Heart left ventricle (tissue), 16 donors: ENCODE measurements around the gene ADAM33. TPM values are rescaled to one million over a fixed set of nuclear protein-coding genes. Genes with fewer than 3 reads are reported as not detected.
A peak's percentile ranks its signal among the peaks of the same experiment; 100 is the strongest.

Experiments used
- ATAC-seq, 4 donors: fragments of 200-7000 bp; cut with Tn5 transposase; one replicate each; pipeline ENCODE4 v1.9.1; 2020 to 2022; ENCODE audit warnings: moderate library complexity in 4 of 4, mild to moderate bottlenecking in 3 of 4, moderate number of reproducible peaks in 1 of 4
- DNase-seq, 5 donors: peaks; one replicate each; pipeline ENCODE4 v3.0.0-alpha.2; 2020
- H3K27ac ChIP-seq, 12 donors: fragments of 200-600 bp; sonication (generic) in 4 of 12; one replicate each; pipeline versions ENCODE4 v1.5.0 to v1.8.0; 2016 to 2022; ENCODE audit warnings: mild to moderate bottlenecking in 2 of 12
- H3K27me3 ChIP-seq, 9 donors: fragments of 200-600 bp; sonication (generic) in 2 of 9; one replicate each; pipeline versions ENCODE4 v1.5.1 to v1.8.0; 2016 to 2022; ENCODE audit warnings: mild to moderate bottlenecking in 3 of 9
- H3K36me3 ChIP-seq, 9 donors: fragments of 200-600 bp; sonication (generic) in 2 of 9; one replicate each; pipeline versions ENCODE4 v1.5.0 to v1.8.0; 2018 to 2022; ENCODE audit warnings: mild to moderate bottlenecking in 2 of 9
- H3K4me1 ChIP-seq, 12 donors: fragments of 200-600 bp; sonication (generic) in 4 of 12; one replicate each; pipeline versions ENCODE4 v1.5.0 to v1.8.0; 2016 to 2022; ENCODE audit warnings: mild to moderate bottlenecking in 3 of 12
- H3K4me3 ChIP-seq, 12 donors: fragments of 200-600 bp; sonication (generic) in 4 of 12; one replicate each; pipeline versions ENCODE4 v1.5.0 to v1.8.0; 2017 to 2022; ENCODE audit warnings: mild to moderate bottlenecking in 9 of 12, moderate library complexity in 4 of 12
- H3K9me3 ChIP-seq, 12 donors: fragments of 200-600 bp; sonication (generic) in 4 of 12; one replicate each; pipeline versions ENCODE4 v1.5.0 to v1.8.0; 2016 to 2022; ENCODE audit warnings: mild to moderate bottlenecking in 1 of 12
- POLR2A ChIP-seq, 2 donors: fragments of 450-650 bp; IDR thresholded peaks; one replicate each; pipeline ENCODE4 v1.6.1; 2017; ENCODE audit warnings: antibody characterized with exemption in 2 of 2, mild to moderate bottlenecking in 2 of 2, moderate library complexity in 2 of 2
- WGBS, 4 donors: extraction: QIAGEN DNeasy Blood & Tissue Kit in 2 of 4; methylation state at CpG; one replicate each; pipeline versions ENCODE4 v1.1.5 to v1.1.7; 2013 to 2018; 5-methylcytosine and 5-hydroxymethylcytosine counted together
- intact Hi-C, 10 donors: fragments of 100-400 bp; cut with DNase I; formaldehyde crosslinking; loops; one replicate each; pipeline versions ENCODE4 v1.11.1 to v1.14.2; 2022
- polyA plus RNA-seq, 2 donors: library from polyadenylated mRNA; stranded (reverse); fragments of 200-250 nt; gene quantifications; one replicate each; pipeline ENCODE4 v1.2.3, GENCODE V29; 2013
- total RNA-seq, 9 donors: library from RNA; depleted of rRNA in 2 of 9; stranded (reverse); fragments of >200 nt in 2 of 9; fragmentation: NEBNext Ultra II Directional in 3 of 9; extraction: Animal tissue kit (Norgen Biotek cat#: 25700) in 3 of 9; gene quantifications; one replicate each; pipeline versions ENCODE4 v1.1.0 to v1.2.4, GENCODE V29; 2016 to 2023
- TF ChIP-seq, protein P1 (sequence below), 12 donors: fragments of 200-600 bp; sonication (generic) in 4 of 12; IDR thresholded peaks; one replicate each; pipeline versions ENCODE4 v1.5.0 to v1.8.0; 2018 to 2022; ENCODE audit warnings: antibody characterized with exemption in 12 of 12, mild to moderate bottlenecking in 5 of 12
- donor health status: ischemic (EF 13 %, LVEDD 7.1; RV severe dilation, severe dysfunction).
- donor health status: healthy with polysubstance abuse.
- donor health status: DM: no; HTN: yes; CAD: no.
- donor health status: DM: no; HTN: no; CAD: no.
- donor health status: ischemic (EF 25% LVEDD 6.9; RV normal size, moderate dysfunction).
- donor health status: ischemic (EF 25% LVEDD 5.7; RV mildly dilated, moderate dysfunction).
- donor health status: healthy.
- donor health status: DM: yes; HTN: yes; CAD: no.
- donor health status: ischemic (EF 35%, LVEDD 5.7; RV mildly dilated, moderate dysfunction).
- donor health status: nonischemic (EF 11% LVEDD 7.7; RV severe dilation, severe dysfunction).
- donor health status: DM: yes; HTN: yes; CAD: no.
- donor health status: PGD.
- donor health status: ischemic (EF 29% LVEDD 5.4; RV normal size, mild dysfunction).
- donor health status: nonischemic (EF 23%, LVEDD 6.1; RV moderate dilation, normal function).

Gene ADAM33
- total and polyA plus RNA-seq, 11 donors, result 2.3 to 21.2 (median 3.5) TPM

GRCh38 chr20:3663031-3663701 lies 18.6 kb downstream of the ADAM33 start, which contains the start of gene GFRA4:
Gene GFRA4 (minus strand): TSS chr20:3663399. CDS start chr20:3663399, 0 bp downstream.
- no peak within 1 kb of the TSS for H3K4me3 ChIP-seq
- 63 to 69% (median 65%) methylated on average over 15 to 19 of the region's 19 CpGs for WGBS, 4 donors
- H3K9me3 ChIP-seq, result no peaks in the 10 kb centered on the region
- no peak within 1 kb of the TSS for H3K27ac ChIP-seq
- H3K27me3 ChIP-seq, result peaks cover 5 to 50% (median 20%) of the 10 kb centered on the region in 9 donors
- ATAC-seq, result no peak
- H3K36me3 ChIP-seq, result no peaks in the 10 kb centered on the region
- H3K4me1 ChIP-seq, result peaks cover 0 to 13% (median 0%) of the 10 kb centered on the region in 12 donors
- intact Hi-C loops, result no loop called here
- no peak for TF ChIP-seq POLR2A (IDR thresholded peaks at IDR 0.05)
- TF ChIP-seq, protein P1, sequence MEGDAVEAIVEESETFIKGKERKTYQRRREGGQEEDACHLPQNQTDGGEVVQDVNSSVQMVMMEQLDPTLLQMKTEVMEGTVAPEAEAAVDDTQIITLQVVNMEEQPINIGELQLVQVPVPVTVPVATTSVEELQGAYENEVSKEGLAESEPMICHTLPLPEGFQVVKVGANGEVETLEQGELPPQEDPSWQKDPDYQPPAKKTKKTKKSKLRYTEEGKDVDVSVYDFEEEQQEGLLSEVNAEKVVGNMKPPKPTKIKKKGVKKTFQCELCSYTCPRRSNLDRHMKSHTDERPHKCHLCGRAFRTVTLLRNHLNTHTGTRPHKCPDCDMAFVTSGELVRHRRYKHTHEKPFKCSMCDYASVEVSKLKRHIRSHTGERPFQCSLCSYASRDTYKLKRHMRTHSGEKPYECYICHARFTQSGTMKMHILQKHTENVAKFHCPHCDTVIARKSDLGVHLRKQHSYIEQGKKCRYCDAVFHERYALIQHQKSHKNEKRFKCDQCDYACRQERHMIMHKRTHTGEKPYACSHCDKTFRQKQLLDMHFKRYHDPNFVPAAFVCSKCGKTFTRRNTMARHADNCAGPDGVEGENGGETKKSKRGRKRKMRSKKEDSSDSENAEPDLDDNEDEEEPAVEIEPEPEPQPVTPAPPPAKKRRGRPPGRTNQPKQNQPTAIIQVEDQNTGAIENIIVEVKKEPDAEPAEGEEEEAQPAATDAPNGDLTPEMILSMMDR (IDR thresholded peaks at IDR 0.05), result no peak
- DNase-seq, result peak in 3 of 5 donors; percentile 11 to 36 (median 13)

GRCh38 chr20:3661814-3662665 lies 19.8 kb downstream of the ADAM33 start:
- Histone ChIP-seq H3K36me3 (no peaks in the 10 kb centered on the region), H3K4me3 (no peak overlapping the region), H3K4me1 (peaks cover 0 to 13% (median 0%) of the 10 kb centered on the region in 12 donors), H3K9me3 (no peaks in the 10 kb centered on the region), H3K27ac (no peak overlapping the region), H3K27me3 (peaks cover 5 to 50% (median 20%) of the 10 kb centered on the region in 9 donors)
- DNase-seq (peak in 1 of 5 donors; percentile 14), ATAC-seq (no peak)
- TF ChIP-seq, protein P1 (IDR thresholded peaks at IDR 0.05), result no peak
- TF ChIP-seq POLR2A (IDR thresholded peaks at IDR 0.05), result no peak
- 51 to 68% (median 65%) methylated on average over 7 to 12 of the region's 12 CpGs for WGBS, 4 donors
- intact Hi-C loops, result no loop called here

GRCh38 chr20:3661060-3661813 lies 20.6 kb downstream of the ADAM33 start:
- no peaks in the 10 kb centered on the region for H3K9me3 ChIP-seq
- peak overlapping the region in 3 of 12 donors; percentile 19 to 27 (median 25) for H3K4me3 ChIP-seq
- peaks cover 0 to 13% (median 0%) of the 10 kb centered on the region in 12 donors for H3K4me1 ChIP-seq
- peak in 1 of 4 donors; percentile 33 for ATAC-seq
- TF ChIP-seq POLR2A (IDR thresholded peaks at IDR 0.05), result no peak
- TF ChIP-seq, protein P1 (IDR thresholded peaks at IDR 0.05), result no peak
- peak in 1 of 5 donors; percentile 18 for DNase-seq
- H3K27ac ChIP-seq, result no peak overlapping the region
- WGBS, 4 donors, result 11 to 30% (median 13%) methylated on average over 21 to 60 of the region's 60 CpGs
- peaks cover 5 to 50% (median 20%) of the 10 kb centered on the region in 9 donors for H3K27me3 ChIP-seq
- intact Hi-C loops, result no loop called here
- H3K36me3 ChIP-seq, result no peaks in the 10 kb centered on the region
